Activated CD8-positive, alpha-beta T cell treated with anti-CD3 and anti-CD28 coated beads, Interleukin-2, amount 10 ng/mL, durations not matched to agents 7 days and 5 days (primary cell): ENCODE data around the gene ZGLP1. TPM values are rescaled to one million over a fixed set of nuclear protein-coding genes. Genes with fewer than 3 reads are reported as not detected.

Experiments used
- ATAC-seq: fragments of 150-1000 bp; cut with Tn5 transposase; one replicate; pipeline ENCODE4 v1.10.0; 2021; ENCODE audit warnings: moderate library complexity
- CTCF ChIA-PET: fragments of 350-600 bp; sonication (Branson Sonifier 250); formaldehyde crosslinking; loops from one replicate; lab custom pipeline; 2021; ENCODE audit warnings: antibody characterized with exemption; lab: Charles Lee
- POLR2A ChIA-PET: fragments of 350-600 bp; sonication (Branson Sonifier 250); formaldehyde crosslinking; loops from one replicate; lab custom pipeline; 2021; ENCODE audit warnings: antibody characterized with exemption; lab: Charles Lee
- DNase-seq: peaks from one replicate; pipeline ENCODE4 v3.0.0-alpha.2; 2020
- H3K27ac Mint-ChIP-seq: one replicate; pipeline ENCODE4 v1.8.0; 2021; ENCODE audit warnings: mild to moderate bottlenecking, mixed read lengths
- H3K27me3 Mint-ChIP-seq: one replicate; pipeline ENCODE4 v1.8.0; 2021; ENCODE audit warnings: low read depth, mixed read lengths
- H3K36me3 Mint-ChIP-seq: one replicate; pipeline ENCODE4 v1.8.0; 2021; ENCODE audit warnings: low read depth, mixed read lengths
- H3K4me1 Mint-ChIP-seq: one replicate; pipeline ENCODE4 v1.8.0; 2021; ENCODE audit warnings: low read depth, mixed read lengths
- H3K4me3 Mint-ChIP-seq: one replicate; pipeline ENCODE4 v1.8.0; 2021; ENCODE audit warnings: mild to moderate bottlenecking, mixed read lengths
- H3K9me3 Mint-ChIP-seq: one replicate; pipeline ENCODE4 v1.8.0; 2022; ENCODE audit warnings: mixed read lengths; ENCODE audit not compliant: insufficient read depth
- total RNA-seq, 2 experiments: library from RNA; stranded (reverse); gene quantifications; one replicate each; pipeline ENCODE4 v1.2.3, GENCODE V29; 2021

The ZGLP1 gene
- total RNA-seq, 2 experiments from 2014 or later, result 3.4 to 3.8 TPM

DNA sequence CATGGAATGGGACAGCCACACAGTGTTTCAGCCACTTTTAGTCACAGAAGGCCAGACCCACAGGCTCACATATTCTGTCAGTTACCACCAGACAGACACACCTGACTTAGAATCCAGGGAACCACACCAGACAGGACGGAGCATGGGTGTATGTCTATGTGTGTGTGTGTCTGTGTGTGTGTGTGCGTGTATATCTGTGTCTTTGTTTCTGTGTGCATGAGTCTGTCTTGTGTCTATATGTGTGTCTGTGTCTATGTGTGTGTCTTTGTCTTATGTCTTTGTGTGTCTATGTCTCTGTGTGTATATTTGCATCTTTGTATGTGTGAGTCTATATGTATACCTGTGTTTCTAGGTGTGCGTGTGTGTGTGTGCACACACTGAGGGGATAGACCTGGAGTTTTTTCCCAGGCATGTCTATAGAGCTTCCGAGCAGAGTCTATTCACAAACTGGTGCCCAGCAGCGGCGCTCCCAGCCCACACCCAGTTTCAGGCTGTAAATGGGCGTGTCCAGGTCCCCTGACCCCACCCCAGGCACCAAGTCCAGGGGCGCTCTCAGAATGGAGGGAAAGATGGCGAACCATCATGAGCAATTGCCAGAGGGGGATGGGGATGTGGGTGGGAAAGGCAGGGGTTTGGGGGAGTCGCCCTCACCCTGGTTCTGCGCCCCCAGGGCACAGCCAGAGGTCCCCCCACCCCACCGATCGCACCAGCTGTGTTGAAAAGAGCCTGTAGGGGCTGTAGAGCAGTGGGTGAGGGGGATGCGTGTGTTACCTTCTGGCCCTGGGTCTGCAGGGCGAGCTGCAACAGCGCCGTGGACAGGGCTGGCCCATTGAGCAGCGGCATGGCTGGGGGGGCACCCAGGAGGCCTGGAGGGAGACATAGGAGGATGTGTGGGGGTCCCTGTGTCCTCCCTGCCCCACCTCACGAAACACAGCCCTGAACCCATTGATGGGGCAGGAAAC is 12.5 kb upstream of the ZGLP1 start:
- POLR2A ChIA-PET, result no interaction called here
- ATAC-seq, result peak; percentile 11
- peaks cover 38% of the 10 kb centered on the region for H3K36me3 Mint-ChIP-seq
- no peak overlapping the region for H3K27ac Mint-ChIP-seq
- H3K4me1 Mint-ChIP-seq, result no peaks in the 10 kb centered on the region
- CTCF ChIA-PET, result interaction anchor here (1.3 kb wide), 1 partner anchor 67 kb away, joined by 3 read pairs; no protein-coding TSS in a partner anchor
- no peak overlapping the region for H3K4me3 Mint-ChIP-seq
- no peaks in the 10 kb centered on the region for H3K9me3 Mint-ChIP-seq
- H3K27me3 Mint-ChIP-seq, result no peaks in the 10 kb centered on the region
- no peak for DNase-seq

GRCh38 chr19:10321417-10321797 is 11.8 kb upstream of the ZGLP1 start:
- peaks cover 42% of the 10 kb centered on the region for H3K36me3 Mint-ChIP-seq
- no peaks in the 10 kb centered on the region for H3K9me3 Mint-ChIP-seq
- no peaks in the 10 kb centered on the region for H3K4me1 Mint-ChIP-seq
- ATAC-seq (peak; percentile 29), DNase-seq (no peak)
- POLR2A ChIA-PET, result no interaction called here
- H3K27me3 Mint-ChIP-seq, result no peaks in the 10 kb centered on the region
- no peak overlapping the region for H3K27ac Mint-ChIP-seq
- CTCF ChIA-PET, result interaction anchor here (1.3 kb wide), 1 partner anchor 68 kb away, joined by 3 read pairs; no protein-coding TSS in a partner anchor
- H3K4me3 Mint-ChIP-seq, result no peak overlapping the region

DNA sequence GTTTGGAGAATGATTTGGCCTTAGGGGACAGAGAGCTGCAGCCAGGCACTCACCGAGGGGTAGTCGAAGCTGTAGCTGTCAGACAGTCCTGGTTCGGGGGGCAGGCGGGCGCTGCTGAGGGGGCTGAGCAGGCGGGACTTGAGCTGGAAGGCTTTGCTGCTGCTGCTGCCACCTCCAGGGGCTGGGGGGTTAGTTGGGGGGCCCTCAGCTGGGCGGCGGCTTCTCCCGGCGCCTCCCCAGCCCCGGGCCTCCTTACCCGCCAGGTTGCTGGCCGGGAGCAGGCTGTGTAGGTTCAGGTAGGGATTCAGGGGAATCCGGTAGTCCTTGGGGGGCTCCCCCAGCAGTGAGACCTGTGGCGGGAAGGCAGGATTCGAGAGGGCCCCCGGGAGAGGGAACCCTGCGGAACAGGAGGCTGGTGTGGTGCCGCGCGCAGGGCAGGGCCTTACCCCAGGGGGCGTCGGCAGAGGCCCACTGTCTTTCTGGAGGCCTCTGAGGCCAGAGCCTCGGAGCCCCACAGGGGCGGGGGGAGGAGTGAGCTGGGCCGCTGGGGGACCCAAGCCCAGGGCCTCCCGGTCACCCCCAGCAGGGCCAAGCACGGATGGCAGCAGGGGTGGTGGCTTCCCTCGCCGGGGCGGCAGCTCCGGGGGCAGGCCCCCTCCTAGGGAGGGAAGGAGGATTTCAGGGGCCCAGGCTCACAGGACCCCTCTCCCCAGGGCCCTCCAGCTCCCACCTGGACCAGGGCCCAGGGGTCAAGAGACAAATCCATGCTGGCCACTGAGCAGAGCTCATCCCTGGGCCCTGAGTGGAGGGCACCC is 11.2 kb upstream of the ZGLP1 start:
- Mint-ChIP-seq H3K27ac (no peak overlapping the region), H3K4me1 (peaks cover 6% of the 10 kb centered on the region), H3K4me3 (no peak overlapping the region), H3K36me3 (peaks cover 48% of the 10 kb centered on the region), H3K9me3 (no peaks in the 10 kb centered on the region), H3K27me3 (no peaks in the 10 kb centered on the region)
- ChIA-PET CTCF (interaction anchor here (1.3 kb wide), 1 partner anchor 68 kb away, joined by 3 read pairs; no protein-coding TSS in a partner anchor), POLR2A (no interaction called here)
- ATAC-seq (no peak), DNase-seq (no peak)

DNA sequence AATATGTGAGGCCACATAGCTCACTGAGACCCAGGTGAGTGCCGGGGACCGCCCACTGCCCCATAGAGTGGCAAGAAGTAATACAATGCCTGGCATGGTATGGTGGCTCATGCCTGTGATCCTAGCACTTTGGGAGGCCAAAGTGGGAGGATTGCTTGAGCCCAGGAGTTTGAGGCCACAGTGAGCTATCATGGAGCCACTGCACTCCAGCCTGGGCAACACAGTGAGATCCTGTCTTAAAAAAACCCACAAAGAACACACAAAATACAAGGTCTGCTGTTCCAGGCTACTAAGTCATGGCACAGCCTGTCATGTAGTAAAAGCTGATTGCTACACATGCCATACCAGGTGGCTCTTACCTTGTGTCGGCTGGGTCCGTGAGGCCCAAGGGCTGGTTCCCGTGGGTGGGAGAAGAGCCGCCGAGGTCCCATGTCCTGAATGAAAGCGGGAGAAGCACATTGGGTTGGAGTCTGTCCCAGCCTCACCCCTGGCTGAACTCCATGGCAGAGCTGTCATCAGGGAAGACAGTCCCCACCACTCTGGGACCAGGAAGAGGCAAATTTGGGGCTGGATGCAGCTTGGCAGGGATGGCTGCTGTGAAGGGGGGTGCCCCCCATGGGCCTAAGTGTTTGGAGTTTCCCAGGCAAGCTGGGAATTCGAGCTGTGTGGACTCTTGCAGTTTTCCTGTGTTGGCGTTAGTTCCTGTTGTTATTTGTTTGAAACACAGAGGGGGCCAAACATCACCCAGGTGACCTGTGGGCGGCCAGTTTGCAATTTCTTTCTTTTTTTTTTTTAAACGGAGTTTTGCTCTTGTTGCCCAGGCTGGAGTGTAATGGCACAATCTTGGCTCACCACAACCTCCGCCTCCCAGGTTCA is 9.4 kb upstream of the ZGLP1 start:
- DNase-seq (no peak), ATAC-seq (no peak)
- Mint-ChIP-seq H3K4me1 (peaks cover 17% of the 10 kb centered on the region), H3K36me3 (peaks cover 40% of the 10 kb centered on the region), H3K4me3 (no peak overlapping the region), H3K27me3 (no peaks in the 10 kb centered on the region), H3K9me3 (no peaks in the 10 kb centered on the region), H3K27ac (no peak overlapping the region)
- CTCF ChIA-PET, result no interaction called here
- POLR2A ChIA-PET, result interaction anchor here (1.4 kb wide), 1 partner anchor 11 kb away, joined by 4 read pairs; no protein-coding TSS in a partner anchor

DNA sequence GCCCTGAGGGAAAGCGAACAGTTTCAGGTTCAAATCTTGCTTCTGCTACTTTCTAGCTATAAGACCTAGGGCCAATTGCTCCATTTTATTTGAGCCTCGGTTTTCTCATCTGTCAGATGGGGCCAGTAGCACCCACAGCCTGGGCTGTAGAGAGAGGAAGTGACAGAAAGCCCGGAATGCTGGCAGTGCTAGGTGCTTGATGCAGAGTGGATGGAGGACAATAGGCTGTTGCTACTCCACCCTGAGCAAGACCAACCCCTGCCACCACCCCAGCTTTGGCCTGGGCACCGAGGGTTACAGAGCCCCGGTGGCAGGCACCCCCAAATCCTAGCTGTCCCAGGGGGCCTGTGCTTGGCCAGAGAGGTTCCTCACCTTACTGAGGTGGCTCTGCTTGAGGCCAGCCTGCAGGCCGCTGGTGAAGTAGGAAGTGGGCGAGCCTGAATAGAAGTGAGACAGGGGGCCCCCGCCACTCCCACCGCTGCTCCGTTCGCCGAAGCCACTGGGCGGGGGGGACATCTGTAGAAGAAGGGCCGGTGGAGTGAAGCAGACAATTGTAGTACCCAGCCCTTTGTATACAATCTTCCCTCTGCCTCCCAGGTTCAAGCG is 8.3 kb upstream of the ZGLP1 start:
- Mint-ChIP-seq H3K36me3 (peaks cover 36% of the 10 kb centered on the region), H3K27ac (no peak overlapping the region), H3K4me3 (no peak overlapping the region), H3K9me3 (no peaks in the 10 kb centered on the region), H3K27me3 (no peaks in the 10 kb centered on the region), H3K4me1 (peaks cover 17% of the 10 kb centered on the region)
- CTCF ChIA-PET, result no interaction called here
- POLR2A ChIA-PET, result interaction anchor here (1.4 kb wide), 1 partner anchor 12 kb away, joined by 4 read pairs; no protein-coding TSS in a partner anchor
- DNase-seq, result no peak
- ATAC-seq, result no peak

DNA sequence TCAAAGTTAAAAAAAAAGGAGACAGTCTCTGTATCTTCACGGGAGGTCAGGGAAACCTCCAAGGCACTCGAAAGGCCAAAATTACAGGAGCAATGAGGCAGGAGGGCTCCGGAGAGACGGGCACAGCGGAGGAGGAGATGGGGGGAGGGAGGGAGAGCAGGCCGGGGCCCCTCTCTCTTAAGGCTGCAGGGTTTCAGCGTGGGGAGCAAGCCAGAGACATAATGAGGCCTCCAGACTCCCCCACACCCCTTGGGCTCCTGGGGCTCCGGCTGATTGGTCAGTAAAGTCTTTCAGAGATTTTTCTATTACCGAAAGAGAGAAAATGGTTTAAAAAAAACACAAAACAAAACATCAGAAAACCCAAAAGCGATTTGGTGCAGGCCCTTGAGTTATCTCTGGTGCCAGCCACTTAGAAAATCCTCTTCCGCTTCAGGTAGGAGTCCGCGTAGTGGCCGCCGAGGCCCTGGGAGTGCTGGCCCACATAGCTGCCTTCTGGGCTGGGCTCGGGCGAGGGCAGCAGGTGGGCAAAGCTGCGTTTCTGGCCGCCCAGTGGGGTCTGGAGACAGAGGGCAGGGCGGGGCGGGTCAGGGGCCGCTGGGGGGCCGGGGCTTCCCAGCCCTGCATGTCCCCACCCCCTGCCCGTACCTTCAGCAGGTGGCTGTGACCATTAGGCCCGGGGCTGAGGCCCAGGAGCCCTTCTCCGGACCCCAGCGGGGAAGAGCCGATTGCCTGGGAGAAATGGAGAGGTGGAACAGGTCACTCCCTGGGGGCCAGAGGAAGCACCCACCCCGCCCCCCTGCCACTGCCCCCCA is 7.6 kb upstream of the ZGLP1 start:
- CTCF ChIA-PET, result interaction anchor here (0.5 kb wide), 1 partner anchor 1440 kb away, joined by 3 read pairs; no protein-coding TSS in a partner anchor
- no peak for DNase-seq
- Mint-ChIP-seq H3K27me3 (no peaks in the 10 kb centered on the region), H3K4me1 (peaks cover 17% of the 10 kb centered on the region), H3K4me3 (no peak overlapping the region), H3K9me3 (no peaks in the 10 kb centered on the region), H3K36me3 (peaks cover 36% of the 10 kb centered on the region), H3K27ac (no peak overlapping the region)
- no peak for ATAC-seq
- POLR2A ChIA-PET, result interaction anchor here (0.7 kb wide), 1 partner anchor 15 kb away, joined by 4 read pairs; no protein-coding TSS in a partner anchor

DNA sequence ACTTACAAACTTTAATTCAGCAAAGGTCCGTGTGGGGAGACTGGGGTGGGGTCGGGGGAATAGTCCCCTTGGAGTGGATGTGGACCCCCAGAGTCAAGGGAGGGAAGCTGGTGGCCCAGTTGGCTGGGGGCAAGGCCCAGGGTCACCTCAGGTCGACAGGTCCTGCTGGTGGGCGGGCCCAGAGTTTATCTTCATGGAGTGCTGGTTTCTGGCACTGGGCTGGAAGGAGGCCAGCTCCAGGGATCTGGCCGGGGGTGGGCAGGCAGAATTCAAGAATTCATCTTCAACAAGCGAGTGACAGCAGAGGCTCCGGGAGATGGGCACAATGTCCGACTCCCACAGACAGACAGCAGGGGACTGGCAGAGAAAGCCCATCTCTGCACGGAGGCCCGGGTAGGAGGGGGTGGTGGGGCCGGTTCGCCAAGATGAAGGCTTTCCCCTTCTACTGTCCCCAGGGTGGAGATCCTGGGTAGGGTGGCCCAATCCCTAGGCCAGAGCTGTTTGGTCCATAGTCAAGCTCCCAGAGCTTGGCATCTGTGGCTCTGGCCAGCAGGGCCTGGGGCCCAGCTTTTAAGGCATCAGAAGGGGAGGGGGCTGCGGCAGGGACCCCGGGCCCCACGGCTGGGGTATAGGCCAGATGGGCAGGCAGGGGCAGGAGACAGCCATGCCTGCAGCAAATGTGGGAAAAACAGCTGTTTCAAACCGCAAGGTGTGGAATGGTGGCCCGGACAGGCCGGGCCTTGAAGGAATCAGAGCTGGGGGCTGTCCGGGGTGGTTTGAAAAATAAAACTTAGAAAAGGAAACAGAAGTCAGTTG is 6.8 kb upstream of the ZGLP1 start:
- H3K36me3 Mint-ChIP-seq, result peaks cover 28% of the 10 kb centered on the region
- DNase-seq (no peak), ATAC-seq (no peak)
- H3K4me1 Mint-ChIP-seq, result peaks cover 17% of the 10 kb centered on the region
- no peaks in the 10 kb centered on the region for H3K27me3 Mint-ChIP-seq
- no peaks in the 10 kb centered on the region for H3K9me3 Mint-ChIP-seq
- H3K27ac Mint-ChIP-seq, result peak overlapping the region; percentile 74
- peak overlapping the region; percentile 83 for H3K4me3 Mint-ChIP-seq
- CTCF ChIA-PET, result interaction anchor here (0.5 kb wide), 1 partner anchor 1441 kb away, joined by 3 read pairs; no protein-coding TSS in a partner anchor
- POLR2A ChIA-PET, result interaction anchor here (0.5 to 0.7 kb wide), 2 partner anchors 15 to 444 kb away, joined by 3 to 4 read pairs; no protein-coding TSS in a partner anchor

GRCh38 chr19:10315335-10316214 is 6.0 kb upstream of the ZGLP1 start, which contains the start of gene FDX2:
TSS of gene FDX2 (minus strand) at chr19:10316015. CDS start at chr19:10315996, 19 bp downstream.
- H3K4me3 Mint-ChIP-seq, result peak within 1 kb of the TSS; percentile 83
- H3K27ac Mint-ChIP-seq, result peak within 1 kb of the TSS; percentile 74
- DNase-seq (peak; percentile 91), ATAC-seq (peak; percentile 87)
- no peaks in the 10 kb centered on the region for H3K27me3 Mint-ChIP-seq
- H3K4me1 Mint-ChIP-seq, result peaks cover 17% of the 10 kb centered on the region
- H3K9me3 Mint-ChIP-seq, result no peaks in the 10 kb centered on the region
- H3K36me3 Mint-ChIP-seq, result peaks cover 28% of the 10 kb centered on the region
- CTCF ChIA-PET, result interaction anchor here (2.0 kb wide), 1 partner anchor 57 kb away, joined by 4 read pairs; no protein-coding TSS in a partner anchor
- POLR2A ChIA-PET, result interaction anchor here (0.5 to 0.8 kb wide), 2 partner anchors 18 to 37 kb away, joined by 3 read pairs; no protein-coding TSS in a partner anchor

DNA sequence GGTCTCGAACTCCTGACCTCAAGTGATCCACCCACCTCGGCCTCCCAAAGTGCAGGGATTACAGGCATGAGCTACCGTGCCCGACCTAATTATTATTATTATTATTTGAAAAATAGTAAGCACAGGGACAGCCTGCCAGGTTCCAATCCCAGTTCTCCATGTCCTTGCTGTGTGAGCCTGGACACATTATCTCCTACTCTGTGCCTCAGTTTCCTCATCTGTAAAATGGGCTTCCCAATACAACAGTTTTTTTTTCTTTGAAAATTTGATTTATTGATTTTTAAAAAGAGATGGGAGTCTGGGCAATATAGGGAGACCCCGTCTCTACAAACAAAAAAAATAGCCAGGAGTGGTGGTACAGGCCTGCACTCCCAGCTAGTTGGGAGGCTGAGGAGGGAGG is 3.3 kb downstream of the ZGLP1 start:
- CTCF ChIA-PET, result interaction anchor here (1.2 kb wide), 1 partner anchor 83 kb away, joined by 5 read pairs; no protein-coding TSS in a partner anchor
- H3K27me3 Mint-ChIP-seq, result peaks cover 3% of the 10 kb centered on the region
- POLR2A ChIA-PET, result no interaction called here
- H3K36me3 Mint-ChIP-seq, result no peaks in the 10 kb centered on the region
- H3K27ac Mint-ChIP-seq, result no peak overlapping the region
- ATAC-seq, result no peak
- no peak for DNase-seq
- H3K9me3 Mint-ChIP-seq, result no peaks in the 10 kb centered on the region
- H3K4me1 Mint-ChIP-seq, result peaks cover 6% of the 10 kb centered on the region
- H3K4me3 Mint-ChIP-seq, result no peak overlapping the region
